OCI-LY1 (cell line): Measurements from ENCODE around the gene CASD1.

Source experiments
- H2AFZ ChIP-seq: fragments of 200-600 bp; sonication (generic), shearing (Covaris generic); 2 replicates; pipeline ENCODE4 v1.6.0; 2014; ENCODE audit warnings: antibody characterized with exemption, mild to moderate bottlenecking, low read length
- H3F3A ChIP-seq: fragments of 200-600 bp; sonication (generic), shearing (Covaris generic); 2 replicates; pipeline ENCODE4 v1.6.0; 2014; ENCODE audit warnings: mild to moderate bottlenecking, antibody characterized with exemption, low read length, moderate library complexity; ENCODE audit not compliant: insufficient read depth
- H3K27ac ChIP-seq: fragments of 200-600 bp; sonication (generic); 2 replicates; pipeline ENCODE4 v1.5.1; 2014; ENCODE audit warnings: low read length, mixed run types, mild to moderate bottlenecking, low read depth; ENCODE audit not compliant: poor library complexity, severe bottlenecking
- H3K27me3 ChIP-seq: fragments of 200-600 bp; sonication (generic); 2 replicates; pipeline ENCODE4 v1.6.0; 2014; ENCODE audit warnings: antibody characterized with exemption, mild to moderate bottlenecking, low read length, moderate library complexity; ENCODE audit not compliant: insufficient read depth
- H3K36me3 ChIP-seq: fragments of 200-600 bp; sonication (generic); 2 replicates; pipeline ENCODE4 v1.6.1; 2014; ENCODE audit warnings: mild to moderate bottlenecking, antibody characterized with exemption, low read length, moderate library complexity, mixed read lengths; ENCODE audit not compliant: insufficient read depth
- H3K4me1 ChIP-seq: fragments of 200-600 bp; sonication (generic); 2 replicates; pipeline ENCODE4 v1.5.1; 2014; ENCODE audit warnings: mild to moderate bottlenecking, low read length, moderate library complexity; ENCODE audit not compliant: insufficient read depth, severe bottlenecking
- H3K4me2 ChIP-seq: fragments of 200-600 bp; sonication (generic), shearing (Covaris generic); 2 replicates; pipeline ENCODE4 v1.6.1; 2014; ENCODE audit warnings: low read length
- H3K4me3 ChIP-seq: fragments of 200-600 bp; sonication (generic); 2 replicates; pipeline ENCODE4 v1.5.1; 2014; ENCODE audit warnings: low read length, low read depth, mild to moderate bottlenecking, mixed read lengths; ENCODE audit not compliant: poor library complexity, severe bottlenecking
- H3K79me2 ChIP-seq: fragments of 200-600 bp; shearing (Covaris generic); 2 replicates; pipeline ENCODE4 v1.6.1; 2016; ENCODE audit warnings: mixed run types, low read length, mixed read lengths; ENCODE audit not compliant: insufficient read depth
- H3K9ac ChIP-seq: fragments of 200-600 bp; sonication (generic), shearing (Covaris generic); 2 replicates; pipeline ENCODE4 v1.6.1; 2014; ENCODE audit warnings: mild to moderate bottlenecking, low read length, mixed read lengths
- H3K9me2 ChIP-seq: fragments of 200-600 bp; sonication (generic), shearing (Covaris generic); 2 replicates; pipeline ENCODE4 v1.6.1; 2014; ENCODE audit warnings: low read depth, mild to moderate bottlenecking, low read length, mixed read lengths
- H3K9me3 ChIP-seq: fragments of 200-600 bp; shearing (Covaris generic); 2 replicates; pipeline ENCODE4 v1.6.1; 2014; ENCODE audit warnings: low read length, mixed read lengths
- H4K20me1 ChIP-seq: fragments of 200-600 bp; sonication (generic), shearing (Covaris generic); 2 replicates; pipeline ENCODE4 v1.6.0; 2016; ENCODE audit warnings: mild to moderate bottlenecking, low read length; ENCODE audit not compliant: insufficient read depth
- CTCF ChIP-seq: fragments of 200-600 bp; sonication (generic), shearing (Covaris generic); IDR thresholded peaks from 2 replicates; pipeline ENCODE4 v1.5.1; 2017; ENCODE audit warnings: mild to moderate bottlenecking, antibody characterized with exemption, low read length, moderate library complexity, mixed read lengths
- EZH2 ChIP-seq: fragments of 200-600 bp; sonication (generic), shearing (Covaris generic); IDR thresholded peaks from 2 replicates; pipeline ENCODE4 v1.8.0; 2017; ENCODE audit warnings: borderline replicate concordance, mixed run types, mild to moderate bottlenecking, antibody characterized with exemption, low read length, moderate library complexity, mixed read lengths

The CASD1 gene

GRCh38 chr7:94561841-94562514 is 52.4 kb downstream of the CASD1 start:
- Histone ChIP-seq H3K79me2 (no peaks in the 10 kb centered on the region), H4K20me1 (no peaks in the 10 kb centered on the region), H3K4me3 (no peak overlapping the region), H3K27ac (no peak overlapping the region), H3K4me2 (no peak overlapping the region), H3K36me3 (peaks cover 13% of the 10 kb centered on the region; the same call in 1 of the 2 replicates), H3K9me3 (no peaks in the 10 kb centered on the region), H3K9ac (no peak overlapping the region), H3K4me1 (peaks cover 8% of the 10 kb centered on the region), H3F3A (no peaks in the 10 kb centered on the region), H2AFZ (no peak overlapping the region), H3K9me2 (no peaks in the 10 kb centered on the region), H3K27me3 (no peaks in the 10 kb centered on the region)
- no peak for TF ChIP-seq CTCF
- TF ChIP-seq EZH2: no peak

GRCh38 chr7:94562525-94562924 is 52.9 kb downstream of the CASD1 start:
- Histone ChIP-seq H3K79me2 (no peaks in the 10 kb centered on the region), H3K27ac (no peak overlapping the region), H3K4me3 (no peak overlapping the region), H2AFZ (no peak overlapping the region), H3F3A (no peaks in the 10 kb centered on the region), H4K20me1 (no peaks in the 10 kb centered on the region), H3K9ac (no peak overlapping the region), H3K4me1 (peaks cover 3% of the 10 kb centered on the region), H3K27me3 (no peaks in the 10 kb centered on the region), H3K9me2 (no peaks in the 10 kb centered on the region), H3K9me3 (no peaks in the 10 kb centered on the region), H3K4me2 (no peak overlapping the region), H3K36me3 (peaks cover 8% of the 10 kb centered on the region; the same call in 1 of the 2 replicates)
- no peak for TF ChIP-seq EZH2
- TF ChIP-seq CTCF: no peak

- Histone ChIP-seq H3K79me2 (no peaks in the 10 kb centered on the region), H3K4me1 (no peaks in the 10 kb centered on the region), H3K27me3 (no peaks in the 10 kb centered on the region), H3K36me3 (no peaks in the 10 kb centered on the region), H3K9ac (no peak overlapping the region), H3K4me3 (no peak overlapping the region), H3F3A (no peaks in the 10 kb centered on the region), H4K20me1 (no peaks in the 10 kb centered on the region), H3K9me2 (no peaks in the 10 kb centered on the region), H3K9me3 (no peaks in the 10 kb centered on the region), H3K4me2 (no peak overlapping the region), H2AFZ (no peak overlapping the region), H3K27ac (no peak overlapping the region)
- no peak for TF ChIP-seq EZH2
- no peak for TF ChIP-seq CTCF
These were observed 55.8 kb downstream of the CASD1 start for GRCh38 chr7:94565247-94565894.
